8988T (cell line): Measurements from ENCODE around the gene TGFBR3.
"Not testable (repeated sequence)": the region's sequence is repeated elsewhere in the genome, so short reads cannot be mapped to it uniquely, and the experiment has no call there.

Experiments used
- DNase-seq: peaks from one replicate; pipeline ENCODE4 v3.0.0; 2011

TGFBR3 gene

GRCh38 chr1:91846007-91846638 lies 39.8 kb downstream of the TGFBR3 start:
- DNase-seq = no peak

- no peak for DNase-seq
Observed at GRCh38 chr1:91844862-91845528, 41.0 kb downstream of the TGFBR3 start.

GRCh38 chr1:91843843-91844242 lies 42.1 kb downstream of the TGFBR3 start:
- no peak for DNase-seq

GRCh38 chr1:91842563-91842962 lies 43.4 kb downstream of the TGFBR3 start:
- DNase-seq = no peak

- DNase-seq = no peak
Observed at GRCh38 chr1:91842056-91842455, 43.9 kb downstream of the TGFBR3 start.

GRCh38 chr1:91840276-91840675 lies 45.7 kb downstream of the TGFBR3 start:
- not testable (repeated sequence) for DNase-seq

- DNase-seq = no peak
Observed at GRCh38 chr1:91836331-91837040, 49.5 kb downstream of the TGFBR3 start.

GRCh38 chr1:91835087-91835521 lies 50.8 kb downstream of the TGFBR3 start:
- DNase-seq = no peak

GRCh38 chr1:91834549-91834948 lies 51.4 kb downstream of the TGFBR3 start:
- DNase-seq = not testable (repeated sequence)

GRCh38 chr1:91833946-91834345 lies 52.0 kb downstream of the TGFBR3 start:
- no peak for DNase-seq

GRCh38 chr1:91831132-91831930 lies 54.6 kb downstream of the TGFBR3 start:
- no peak for DNase-seq

- no peak for DNase-seq
Observed at GRCh38 chr1:91830242-91831131, 55.5 kb downstream of the TGFBR3 start.

GRCh38 chr1:91829293-91830153 lies 56.4 kb downstream of the TGFBR3 start:
- no peak for DNase-seq

GRCh38 chr1:91828583-91829281 lies 57.2 kb downstream of the TGFBR3 start:
- no peak for DNase-seq

- DNase-seq = no peak
Observed at GRCh38 chr1:91827459-91828321, 58.3 kb downstream of the TGFBR3 start.

- no peak for DNase-seq
Observed at GRCh38 chr1:91827087-91827458, 58.9 kb downstream of the TGFBR3 start.

GRCh38 chr1:91826649-91827048 lies 59.3 kb downstream of the TGFBR3 start:
- DNase-seq = no peak

- DNase-seq = no peak
Observed at GRCh38 chr1:91826248-91826647, 59.7 kb downstream of the TGFBR3 start.

GRCh38 chr1:91821126-91821868 lies 64.7 kb downstream of the TGFBR3 start:
- no peak for DNase-seq
